K562 (cell line): Measurements from ENCODE around the gene IQCE. TPM values are rescaled to one million over a fixed set of nuclear protein-coding genes. Genes with fewer than 3 reads are reported as not detected.

Experiments
- BDP1 ChIP-seq: IDR thresholded peaks from 3 replicates; pipeline ENCODE4 v1.6.1; 2011; ENCODE audit not compliant: insufficient read length, insufficient read depth
- CBFB ChIP-seq: sonication (generic); formaldehyde crosslinking; IDR thresholded peaks from 2 replicates; pipeline ENCODE4 v1.4.0; 2020; ENCODE audit warnings: mild to moderate bottlenecking, missing genetic modification reagents
- CREB1 ChIP-seq, 2 experiments: sonication (generic) in 1 of 2; formaldehyde crosslinking in 1 of 2; IDR thresholded peaks; 2 replicates each; pipeline versions ENCODE4 v1.6.1 to v1.8.0; 2012 to 2022; ENCODE audit warnings: inconsistent platforms in 1 of 2, mild to moderate bottlenecking in 1 of 2, missing genetic modification reagents in 1 of 2, moderate library complexity in 1 of 2
- ERF ChIP-seq: fragments of 450-650 bp; formaldehyde crosslinking; IDR thresholded peaks from 2 replicates; pipeline ENCODE4 v1.4.0; 2020; ENCODE audit warnings: mild to moderate bottlenecking, mixed read lengths
- FOXM1 ChIP-seq, 2 experiments: fragments of 450-650 bp in 1 of 2; sonication (generic) in 1 of 2; formaldehyde crosslinking in 1 of 2; IDR thresholded peaks; 2 replicates each; pipeline versions ENCODE4 v1.6.1 to v1.9.0; 2017 to 2022; ENCODE audit warnings: low read depth in 2 of 2, mild to moderate bottlenecking in 2 of 2, missing genetic modification reagents in 1 of 2, moderate library complexity in 1 of 2
- HDAC1 ChIP-seq, 2 experiments: fragments of 450-650 bp; IDR thresholded peaks; 2 replicates each; pipeline ENCODE4 v1.6.1; 2016 to 2017; ENCODE audit warnings: inconsistent platforms in 1 of 2, mild to moderate bottlenecking in 1 of 2, moderate library complexity in 1 of 2
- MAZ ChIP-seq, 2 experiments: fragments of 450-650 bp in 1 of 2; sonication (generic) in 1 of 2; formaldehyde crosslinking; IDR thresholded peaks in 1 of 2; conservative IDR thresholded peaks in 1 of 2; 2 replicates each; pipeline versions ENCODE4 v1.4.0 to v1.5.0; 2020; ENCODE audit warnings: mild to moderate bottlenecking in 1 of 2, missing genetic modification reagents in 1 of 2
- MBD2 ChIP-seq: sonication (generic); IDR thresholded peaks from 2 replicates; pipeline ENCODE4 v1.6.1; 2016; ENCODE audit warnings: low read depth, borderline replicate concordance
- NRF1 ChIP-seq, 2 experiments: fragments of 450-650 bp; IDR thresholded peaks in 1 of 2; conservative IDR thresholded peaks in 1 of 2; 2 replicates each; pipeline ENCODE4 v1.6.1; 2014; ENCODE audit warnings: mild to moderate bottlenecking in 2 of 2
- RBFOX2 ChIP-seq: fragments of 200-400 bp; formaldehyde crosslinking; IDR thresholded peaks from 2 replicates; pipeline ENCODE4 v1.6.1; 2017; ENCODE audit warnings: low read depth, mild to moderate bottlenecking, low read length, moderate library complexity
- RUNX1 ChIP-seq: sonication (generic); IDR thresholded peaks from 2 replicates; pipeline ENCODE4 v1.6.1; 2016; ENCODE audit warnings: antibody characterized with exemption, low read depth
- SMARCB1 ChIP-seq: IDR thresholded peaks from 2 replicates; pipeline ENCODE4 v1.6.1; 2011; ENCODE audit warnings: improper control_type of control experiment, low read depth; ENCODE audit not compliant: insufficient read length
- SP1 ChIP-seq: sonication (generic); formaldehyde crosslinking; IDR thresholded peaks from 2 replicates; pipeline ENCODE4 v1.8.1; 2022; ENCODE audit warnings: mild to moderate bottlenecking, missing genetic modification reagents
- ZNF134 ChIP-seq: fragments of 250-450 bp; sonication (Bioruptor Pico); conservative IDR thresholded peaks from 2 replicates; pipeline ENCODE4 v1.4.0; 2020
- ZNF584 ChIP-seq: fragments of 200-800 bp; sonication (Bioruptor generic); IDR thresholded peaks from 2 replicates; pipeline ENCODE4 v1.6.1; 2016; ENCODE audit warnings: low read depth, mild to moderate bottlenecking, missing genetic modification characterization, missing compliant biosample characterization
- polyA plus RNA-seq, 8 experiments: library from polyadenylated mRNA; depleted of rRNA in 4 of 8; stranded (reverse) in 5 of 8; unstranded in 3 of 8; fragments of >200 nt; fragmentation: Nextera tagmentation in 2 of 8; fragmentation: Illumina TruSeq in 1 of 8; extraction: Ambion mirVana in 2 of 8; extraction: Trizol in 1 of 8; gene quantifications; 2 replicates each; pipeline versions ENCODE4 v1.2.1 to v1.2.3, GENCODE V29; 2011 to 2014; ENCODE audit warnings: inconsistent platforms in 1 of 8, missing spikeins in 1 of 8
- total RNA-seq, 7 experiments: library from RNA; depleted of rRNA in 6 of 7; stranded (reverse); fragments of >200 nt in 6 of 7; fragmentation: Illumina TruSeq in 2 of 7; extraction: Trizol in 2 of 7; gene quantifications; 2 replicates each; pipeline versions ENCODE4 v1.2.1 to v1.2.3, GENCODE V29; 2011 to 2021; ENCODE audit warnings: low replicate concordance in 1 of 7
- TF ChIP-seq, protein P1 (sequence below): sonication (generic); formaldehyde crosslinking; IDR thresholded peaks from 2 replicates; pipeline ENCODE4 v1.4.0; 2020; ENCODE audit warnings: mild to moderate bottlenecking, missing genetic modification reagents
- TF ChIP-seq, protein P2 (sequence below): IDR thresholded peaks from 2 replicates; pipeline ENCODE4 v1.6.1; 2012; ENCODE audit warnings: low read depth, low read length, improper control_type of control experiment, borderline replicate concordance
- TF ChIP-seq, protein P3 (sequence below): fragments of 200-800 bp; sonication (Bioruptor generic); IDR thresholded peaks from 2 replicates; pipeline ENCODE4 v1.6.1; 2017; ENCODE audit warnings: missing genetic modification characterization, missing compliant biosample characterization
- TF ChIP-seq, protein P4 (sequence below), 2 experiments: fragments of 450-650 bp; IDR thresholded peaks; 2 replicates each; pipeline ENCODE4 v1.6.1; 2016

The IQCE gene
- total and polyA plus RNA-seq, 9 of the 15 experiments (the other 6 are each of a cell fraction or from before 2014, with no cell fraction given) = 0.18 to 8.5 (median 4.2) TPM

DNA sequence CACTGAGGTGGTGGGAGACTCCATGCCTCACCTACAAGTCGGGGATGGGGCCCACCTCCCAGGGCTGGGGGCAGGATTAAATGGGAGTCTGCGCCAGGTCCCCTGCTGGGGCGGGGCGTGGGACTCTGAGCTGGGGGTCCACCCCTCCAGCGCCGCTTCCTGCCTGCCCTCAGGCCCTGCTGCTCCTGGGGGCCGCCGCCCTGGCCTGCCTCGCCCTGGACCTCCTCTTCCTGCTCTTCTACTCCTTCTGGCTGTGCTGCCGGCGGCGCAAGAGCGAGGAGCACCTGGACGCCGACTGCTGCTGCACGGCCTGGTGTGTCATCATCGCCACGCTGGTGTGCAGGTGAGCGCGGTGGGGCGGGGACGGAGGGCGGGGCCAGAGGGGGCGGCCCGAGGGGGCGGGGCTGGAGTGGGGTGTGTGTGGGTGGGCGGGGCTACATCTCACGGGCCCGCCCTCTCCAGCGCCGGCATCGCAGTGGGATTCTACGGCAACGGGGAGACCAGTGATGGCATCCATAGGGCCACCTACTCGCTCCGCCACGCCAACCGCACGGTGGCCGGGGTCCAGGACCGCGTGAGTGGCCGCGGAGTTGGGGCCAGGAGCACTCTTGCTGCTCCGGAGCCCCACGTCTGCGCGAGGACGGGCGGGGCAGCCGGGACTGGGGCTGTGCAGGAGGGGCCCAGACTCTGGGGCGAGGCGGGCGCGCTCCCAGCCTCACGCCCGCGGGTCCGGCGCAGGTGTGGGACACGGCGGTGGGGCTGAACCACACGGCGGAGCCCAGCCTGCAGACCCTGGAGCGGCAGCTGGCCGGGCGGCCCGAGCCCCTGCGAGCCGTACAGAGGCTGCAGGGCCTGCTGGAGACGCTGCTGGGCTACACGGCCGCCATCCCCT lies 88.1 kb downstream of the IQCE start (continued):
- TF ChIP-seq, protein P1, sequence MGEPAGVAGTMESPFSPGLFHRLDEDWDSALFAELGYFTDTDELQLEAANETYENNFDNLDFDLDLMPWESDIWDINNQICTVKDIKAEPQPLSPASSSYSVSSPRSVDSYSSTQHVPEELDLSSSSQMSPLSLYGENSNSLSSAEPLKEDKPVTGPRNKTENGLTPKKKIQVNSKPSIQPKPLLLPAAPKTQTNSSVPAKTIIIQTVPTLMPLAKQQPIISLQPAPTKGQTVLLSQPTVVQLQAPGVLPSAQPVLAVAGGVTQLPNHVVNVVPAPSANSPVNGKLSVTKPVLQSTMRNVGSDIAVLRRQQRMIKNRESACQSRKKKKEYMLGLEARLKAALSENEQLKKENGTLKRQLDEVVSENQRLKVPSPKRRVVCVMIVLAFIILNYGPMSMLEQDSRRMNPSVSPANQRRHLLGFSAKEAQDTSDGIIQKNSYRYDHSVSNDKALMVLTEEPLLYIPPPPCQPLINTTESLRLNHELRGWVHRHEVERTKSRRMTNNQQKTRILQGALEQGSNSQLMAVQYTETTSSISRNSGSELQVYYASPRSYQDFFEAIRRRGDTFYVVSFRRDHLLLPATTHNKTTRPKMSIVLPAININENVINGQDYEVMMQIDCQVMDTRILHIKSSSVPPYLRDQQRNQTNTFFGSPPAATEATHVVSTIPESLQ (CRISPR knock-in tag) = 0 out of 2 replicates have a peak, but pooled peaks have one; percentile 54
- TF ChIP-seq CREB1 (IDR thresholded peaks at IDR 0.05) = 0 out of 2 replicates have a peak, but pooled peaks have one; percentile 24
- TF ChIP-seq CREB1 (CRISPR knock-in tag; IDR thresholded peaks at IDR 0.05) = no peak
- no peak for TF ChIP-seq MBD2
- peak; percentile 55 for TF ChIP-seq SP1 (CRISPR knock-in tag)
- no peak for TF ChIP-seq BDP1
- no peak for TF ChIP-seq FOXM1 (IDR thresholded peaks at IDR 0.05; ENCODE audit: low read depth)
- TF ChIP-seq FOXM1 (CRISPR knock-in tag; IDR thresholded peaks at IDR 0.05; ENCODE audit: low read depth) = 0 out of 2 replicates have a peak, but pooled peaks have one; percentile 65
- TF ChIP-seq, protein P2, sequence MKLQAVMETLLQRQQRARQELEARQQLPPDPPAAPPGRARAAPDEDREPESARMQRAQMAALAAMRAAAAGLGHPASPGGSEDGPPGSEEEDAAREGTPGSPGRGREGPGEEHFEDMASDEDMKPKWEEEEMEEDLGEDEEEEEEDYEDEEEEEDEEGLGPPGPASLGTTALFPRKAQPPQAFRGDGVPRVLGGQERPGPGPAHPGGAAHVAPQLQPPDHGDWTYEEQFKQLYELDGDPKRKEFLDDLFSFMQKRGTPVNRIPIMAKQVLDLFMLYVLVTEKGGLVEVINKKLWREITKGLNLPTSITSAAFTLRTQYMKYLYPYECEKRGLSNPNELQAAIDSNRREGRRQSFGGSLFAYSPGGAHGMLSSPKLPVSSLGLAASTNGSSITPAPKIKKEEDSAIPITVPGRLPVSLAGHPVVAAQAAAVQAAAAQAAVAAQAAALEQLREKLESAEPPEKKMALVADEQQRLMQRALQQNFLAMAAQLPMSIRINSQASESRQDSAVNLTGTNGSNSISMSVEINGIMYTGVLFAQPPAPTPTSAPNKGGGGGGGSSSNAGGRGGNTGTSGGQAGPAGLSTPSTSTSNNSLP = no peak
- TF ChIP-seq RBFOX2 = peak; percentile 72
- TF ChIP-seq, protein P3, sequence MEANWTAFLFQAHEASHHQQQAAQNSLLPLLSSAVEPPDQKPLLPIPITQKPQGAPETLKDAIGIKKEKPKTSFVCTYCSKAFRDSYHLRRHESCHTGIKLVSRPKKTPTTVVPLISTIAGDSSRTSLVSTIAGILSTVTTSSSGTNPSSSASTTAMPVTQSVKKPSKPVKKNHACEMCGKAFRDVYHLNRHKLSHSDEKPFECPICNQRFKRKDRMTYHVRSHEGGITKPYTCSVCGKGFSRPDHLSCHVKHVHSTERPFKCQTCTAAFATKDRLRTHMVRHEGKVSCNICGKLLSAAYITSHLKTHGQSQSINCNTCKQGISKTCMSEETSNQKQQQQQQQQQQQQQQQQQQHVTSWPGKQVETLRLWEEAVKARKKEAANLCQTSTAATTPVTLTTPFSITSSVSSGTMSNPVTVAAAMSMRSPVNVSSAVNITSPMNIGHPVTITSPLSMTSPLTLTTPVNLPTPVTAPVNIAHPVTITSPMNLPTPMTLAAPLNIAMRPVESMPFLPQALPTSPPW (CRISPR knock-in tag) = peak; percentile 70
- no peak for TF ChIP-seq ERF
- peak; percentile 28 to 52; a peak in 2 of 4 replicates for TF ChIP-seq NRF1 (conservative IDR thresholded peaks at IDR 0.05 in 1 of 2, IDR thresholded peaks at IDR 0.05 in 1 of 2)
- TF ChIP-seq, protein P4, sequence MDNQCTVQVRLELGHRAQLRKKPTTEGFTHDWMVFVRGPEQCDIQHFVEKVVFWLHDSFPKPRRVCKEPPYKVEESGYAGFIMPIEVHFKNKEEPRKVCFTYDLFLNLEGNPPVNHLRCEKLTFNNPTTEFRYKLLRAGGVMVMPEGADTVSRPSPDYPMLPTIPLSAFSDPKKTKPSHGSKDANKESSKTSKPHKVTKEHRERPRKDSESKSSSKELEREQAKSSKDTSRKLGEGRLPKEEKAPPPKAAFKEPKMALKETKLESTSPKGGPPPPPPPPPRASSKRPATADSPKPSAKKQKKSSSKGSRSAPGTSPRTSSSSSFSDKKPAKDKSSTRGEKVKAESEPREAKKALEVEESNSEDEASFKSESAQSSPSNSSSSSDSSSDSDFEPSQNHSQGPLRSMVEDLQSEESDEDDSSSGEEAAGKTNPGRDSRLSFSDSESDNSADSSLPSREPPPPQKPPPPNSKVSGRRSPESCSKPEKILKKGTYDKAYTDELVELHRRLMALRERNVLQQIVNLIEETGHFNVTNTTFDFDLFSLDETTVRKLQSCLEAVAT (IDR thresholded peaks at IDR 0.05) = no peak
- 0 out of 4 replicates have a peak, but pooled peaks of 1 of the 2 experiments have one; percentile 26 for TF ChIP-seq HDAC1 (IDR thresholded peaks at IDR 0.05)
- TF ChIP-seq SMARCB1 = no peak
- no peak for TF ChIP-seq ZNF134 (CRISPR knock-in tag)
- TF ChIP-seq MAZ (CRISPR knock-in tag; conservative IDR thresholded peaks at IDR 0.05 in 1 of 2, IDR thresholded peaks at IDR 0.05 in 1 of 2) = 0 out of 4 replicates have a peak, but pooled peaks of 1 of the 2 experiments have one; percentile 15
- no peak for TF ChIP-seq RUNX1
- TF ChIP-seq CBFB (CRISPR knock-in tag) = 0 out of 2 replicates have a peak, but pooled peaks have one; percentile 47
- no peak for TF ChIP-seq ZNF584 (CRISPR knock-in tag)
